Epithelial cell of esophagus (primary cell): ENCODE data around the gene CDK10.

Experiments used
- DNase-seq: peaks from one replicate; pipeline ENCODE4 v3.0.0; 2010; ENCODE audit warnings: low read depth
- H3K4me3 ChIP-seq: 2 replicates; pipeline ENCODE4 v1.5.1; 2011; ENCODE audit warnings: mild to moderate bottlenecking, low read length, control low read depth
- CTCF ChIP-seq: IDR thresholded peaks from 2 replicates; pipeline ENCODE4 v1.5.1; 2011; ENCODE audit warnings: low read depth, mild to moderate bottlenecking, low read length, control low read depth, inconsistent platforms; ENCODE audit not compliant: insufficient read depth; ENCODE audit errors: missing control alignments

The CDK10 gene

GRCh38 chr16:89716916-89717687 is 30.6 kb downstream of the CDK10 start:
- H3K4me3 ChIP-seq: no peak overlapping the region
- no peak for TF ChIP-seq CTCF
- DNase-seq: no peak

- no peak for DNase-seq
- TF ChIP-seq CTCF: no peak
- H3K4me3 ChIP-seq: no peak overlapping the region
Observed at GRCh38 chr16:89717688-89718505, 31.4 kb downstream of the CDK10 start.

DNA sequence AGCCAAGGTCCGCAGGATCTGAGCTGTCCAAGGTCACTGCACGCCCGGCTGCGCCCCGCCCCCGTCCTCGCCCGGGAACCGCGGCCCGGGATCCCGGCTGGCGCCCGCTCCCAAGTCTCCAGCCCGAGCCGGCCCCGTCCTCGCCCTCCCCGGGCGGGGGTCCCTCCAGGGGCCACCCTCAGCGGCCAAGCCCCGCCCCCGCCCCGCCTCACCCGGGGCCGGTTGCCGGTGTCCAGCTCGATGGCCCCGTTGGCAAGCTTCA is 34.0 kb downstream of the CDK10 start:
- DNase-seq: no peak
- TF ChIP-seq CTCF: no peak
- peak overlapping the region; percentile 62 for H3K4me3 ChIP-seq

- peak within 1 kb of the TSS; percentile 62 for H3K4me3 ChIP-seq
- peak; percentile 87 for DNase-seq
- no peak for TF ChIP-seq CTCF
Observed at GRCh38 chr16:89720813-89721545, 34.5 kb downstream of the CDK10 start, which contains the start of the genes VPS9D1 and ZNF276. Gene VPS9D1, minus strand, starts transcription at chr16:89720898. Its CDS starts 37 bp downstream, at chr16:89720861. Gene ZNF276, plus strand, starts transcription at chr16:89721537. Its CDS starts 104 bp downstream, at chr16:89721641.

DNA sequence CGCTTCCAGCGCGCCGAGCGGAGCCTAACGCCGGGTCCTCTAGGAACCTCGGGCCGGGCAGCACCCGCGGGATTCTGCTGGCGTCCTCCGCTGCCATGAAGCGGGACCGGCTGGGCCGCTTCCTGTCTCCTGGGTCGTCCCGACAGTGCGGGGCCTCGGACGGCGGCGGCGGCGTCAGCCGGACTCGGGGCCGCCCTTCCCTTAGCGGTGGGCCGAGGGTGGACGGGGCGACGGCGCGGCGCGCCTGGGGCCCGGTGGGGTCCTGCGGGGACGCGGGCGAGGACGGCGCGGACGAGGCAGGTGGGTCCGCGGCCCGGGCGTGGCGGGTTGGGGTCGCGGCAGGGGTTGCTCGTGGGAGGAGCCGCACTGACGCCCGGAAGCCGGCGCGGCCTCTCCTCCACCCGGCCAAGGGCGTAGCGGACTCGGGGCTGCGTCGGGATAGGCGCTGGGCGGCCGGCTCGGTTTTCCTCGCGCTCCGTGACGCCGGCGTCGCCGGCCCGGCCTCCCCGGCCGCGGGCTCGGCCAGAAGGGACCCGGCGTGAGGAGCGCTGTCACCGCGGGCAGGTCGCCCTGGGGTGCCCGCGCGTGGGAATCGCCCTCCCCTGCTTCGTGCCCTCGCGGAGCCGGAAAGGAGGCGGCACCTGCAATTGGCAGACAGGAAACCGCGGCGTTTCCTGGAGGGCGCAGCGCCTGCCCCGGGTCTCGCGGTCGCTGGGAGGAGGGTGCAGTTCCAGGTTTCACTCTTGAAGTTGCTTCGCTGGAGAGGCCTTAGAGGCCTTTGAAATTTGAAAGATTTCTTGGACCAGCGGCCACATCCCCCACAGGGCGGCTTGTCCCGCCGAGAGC is 35.3 kb downstream of the CDK10 start:
- peak; percentile 64 for DNase-seq
- H3K4me3 ChIP-seq: peak overlapping the region; percentile 62
- no peak for TF ChIP-seq CTCF
